Neural cell (in vitro differentiated cells): ENCODE measurements around the gene DOK4. TPM values are rescaled to one million over a fixed set of nuclear protein-coding genes. Genes with fewer than 3 reads are reported as not detected.

Experiments
- H2AFZ ChIP-seq: fragments of 200-600, 300-800 bp; sonication (generic), shearing (Covaris generic); 2 replicates; pipeline ENCODE4 v1.6.0; 2014; ENCODE audit warnings: low read depth, mild to moderate bottlenecking, antibody characterized with exemption, low read length, moderate library complexity
- H3F3A ChIP-seq: fragments of 200-600 bp; shearing (Covaris generic); 2 replicates; pipeline ENCODE4 v1.6.1; 2016; ENCODE audit warnings: mild to moderate bottlenecking, moderate library complexity, mixed read lengths, antibody characterized with exemption, low read length; ENCODE audit not compliant: insufficient read depth, poor library complexity, severe bottlenecking
- H3K27ac ChIP-seq: fragments of 200-600, 300-800 bp; sonication (generic), shearing (Covaris generic); 2 replicates; pipeline ENCODE4 v1.5.1; 2014; ENCODE audit warnings: mild to moderate bottlenecking, low read length, moderate library complexity
- H3K27me3 ChIP-seq: fragments of 300-800, 200-600 bp; sonication (generic), shearing (Covaris generic); 2 replicates; pipeline ENCODE4 v1.6.0; 2014; ENCODE audit warnings: mild to moderate bottlenecking, low read depth, low read length, moderate library complexity; ENCODE audit not compliant: insufficient read depth
- H3K36me3 ChIP-seq: fragments of 300-800, 200-600 bp; sonication (generic), shearing (Covaris generic); 2 replicates; pipeline ENCODE4 v1.5.1; 2014; ENCODE audit warnings: mild to moderate bottlenecking, antibody characterized with exemption, low read length, moderate library complexity; ENCODE audit not compliant: insufficient read depth
- H3K4me2 ChIP-seq: fragments of 300-800, 200-600 bp; sonication (generic), shearing (Covaris generic); 2 replicates; pipeline ENCODE4 v1.6.0; 2014; ENCODE audit warnings: mild to moderate bottlenecking, low read length
- H3K4me3 ChIP-seq: fragments of 300-800, 200-600 bp; sonication (generic), shearing (Covaris generic); 2 replicates; pipeline ENCODE4 v1.5.1; 2014; ENCODE audit warnings: mild to moderate bottlenecking, low read length, moderate library complexity
- H3K79me2 ChIP-seq: fragments of 200-600 bp; shearing (Covaris generic); replicated peaks from 2 replicates; pipeline ENCODE4 v1.6.0; 2014; ENCODE audit warnings: mild to moderate bottlenecking, low read length, moderate library complexity; ENCODE audit not compliant: insufficient read depth
- H3K9ac ChIP-seq: fragments of 300-800, 200-600 bp; sonication (generic), shearing (Covaris generic); 2 replicates; pipeline ENCODE4 v1.6.1; 2016; ENCODE audit warnings: mild to moderate bottlenecking, low read length, mixed read lengths
- H3K9me2 ChIP-seq: fragments of 200-600 bp; shearing (Covaris generic); 2 replicates; pipeline ENCODE4 v1.6.1; 2016; ENCODE audit warnings: mild to moderate bottlenecking, low read length, mixed read lengths; ENCODE audit not compliant: insufficient read depth
- H3K9me3 ChIP-seq: fragments of 200-600, 300-800 bp; sonication (generic), shearing (Covaris generic); 2 replicates; pipeline ENCODE4 v1.6.1; 2016; ENCODE audit warnings: mild to moderate bottlenecking, mixed run types, low read length, moderate library complexity, mixed read lengths
- H4K20me1 ChIP-seq: fragments of 200-600 bp; shearing (Covaris generic); 2 replicates; pipeline ENCODE4 v1.6.1; 2016; ENCODE audit warnings: mild to moderate bottlenecking, mixed run types; ENCODE audit not compliant: insufficient read depth
- EP300 ChIP-seq: fragments of 450-650 bp; conservative IDR thresholded peaks from 2 replicates; pipeline ENCODE4 v1.6.1; 2014; ENCODE audit warnings: antibody characterized with exemption, mild to moderate bottlenecking, moderate library complexity; ENCODE audit not compliant: poor library complexity, severe bottlenecking
- EZH2 ChIP-seq: fragments of 200-600, 300-800 bp; shearing (Covaris generic), sonication (generic); IDR thresholded peaks from 2 replicates; pipeline ENCODE4 v1.6.1; 2014; ENCODE audit warnings: antibody characterized with exemption, low read length, borderline replicate concordance, mild to moderate bottlenecking; ENCODE audit not compliant: insufficient read depth, poor library complexity, severe bottlenecking
- MXI1 ChIP-seq: fragments of 450-650 bp; conservative IDR thresholded peaks from 2 replicates; pipeline ENCODE4 v1.6.1; 2014; ENCODE audit warnings: antibody characterized with exemption, mild to moderate bottlenecking; ENCODE audit not compliant: poor library complexity, severe bottlenecking
- POLR2AphosphoS5 ChIP-seq: IDR thresholded peaks from 2 replicates; pipeline ENCODE4 v1.6.1; 2012
- RAD21 ChIP-seq: fragments of 450-650 bp; conservative IDR thresholded peaks from 2 replicates; pipeline ENCODE4 v1.6.1; 2014; ENCODE audit warnings: antibody characterized with exemption, mild to moderate bottlenecking, moderate library complexity
- SMC3 ChIP-seq: fragments of 450-650 bp; conservative IDR thresholded peaks from 2 replicates; pipeline ENCODE4 v1.6.1; 2014; ENCODE audit warnings: antibody characterized with exemption, mild to moderate bottlenecking, moderate library complexity; ENCODE audit not compliant: poor library complexity
- TAF1 ChIP-seq: IDR thresholded peaks from 2 replicates; pipeline ENCODE4 v1.6.1; 2012; ENCODE audit warnings: low read depth
- polyA plus RNA-seq: library from polyadenylated mRNA; depleted of rRNA; stranded (reverse); fragments of >200 nt; gene quantifications from 2 replicates; pipeline ENCODE4 v1.2.3, GENCODE V29; 2014
- TF ChIP-seq, protein P1 (sequence below): IDR thresholded peaks from 2 replicates; pipeline ENCODE4 v1.6.1; 2012; ENCODE audit warnings: borderline replicate concordance
- TF ChIP-seq, protein P2 (sequence below): fragments of 450-650 bp; IDR thresholded peaks from 2 replicates; pipeline ENCODE4 v1.5.1; 2014; ENCODE audit warnings: antibody characterized with exemption, mild to moderate bottlenecking, moderate library complexity; ENCODE audit not compliant: poor library complexity, severe bottlenecking

Gene DOK4
- polyA plus RNA-seq, 1 donor from 2014 or later = 214 TPM

GRCh38 chr16:57527610-57528360, 41.5 kb upstream of the DOK4 start:
- H3K79me2 ChIP-seq = no peaks in the 10 kb centered on the region
- H3K9ac ChIP-seq = no peak overlapping the region
- H3K27ac ChIP-seq = no peak overlapping the region
- no peaks in the 10 kb centered on the region for H4K20me1 ChIP-seq
- no peak overlapping the region for H3K4me2 ChIP-seq
- H2AFZ ChIP-seq = no peak overlapping the region
- H3K36me3 ChIP-seq = no peaks in the 10 kb centered on the region
- no peaks in the 10 kb centered on the region for H3K9me3 ChIP-seq
- no peak overlapping the region for H3K4me3 ChIP-seq
- peaks cover 13% of the 10 kb centered on the region for H3K27me3 ChIP-seq
- H3K9me2 ChIP-seq = no peaks in the 10 kb centered on the region
- no peaks in the 10 kb centered on the region for H3F3A ChIP-seq
- TF ChIP-seq EP300 (no peak), MXI1 (no peak), POLR2AphosphoS5 (no peak), EZH2 (no peak), TAF1 (no peak), SMC3 (no peak), RAD21 (no peak)
- TF ChIP-seq, protein P1, sequence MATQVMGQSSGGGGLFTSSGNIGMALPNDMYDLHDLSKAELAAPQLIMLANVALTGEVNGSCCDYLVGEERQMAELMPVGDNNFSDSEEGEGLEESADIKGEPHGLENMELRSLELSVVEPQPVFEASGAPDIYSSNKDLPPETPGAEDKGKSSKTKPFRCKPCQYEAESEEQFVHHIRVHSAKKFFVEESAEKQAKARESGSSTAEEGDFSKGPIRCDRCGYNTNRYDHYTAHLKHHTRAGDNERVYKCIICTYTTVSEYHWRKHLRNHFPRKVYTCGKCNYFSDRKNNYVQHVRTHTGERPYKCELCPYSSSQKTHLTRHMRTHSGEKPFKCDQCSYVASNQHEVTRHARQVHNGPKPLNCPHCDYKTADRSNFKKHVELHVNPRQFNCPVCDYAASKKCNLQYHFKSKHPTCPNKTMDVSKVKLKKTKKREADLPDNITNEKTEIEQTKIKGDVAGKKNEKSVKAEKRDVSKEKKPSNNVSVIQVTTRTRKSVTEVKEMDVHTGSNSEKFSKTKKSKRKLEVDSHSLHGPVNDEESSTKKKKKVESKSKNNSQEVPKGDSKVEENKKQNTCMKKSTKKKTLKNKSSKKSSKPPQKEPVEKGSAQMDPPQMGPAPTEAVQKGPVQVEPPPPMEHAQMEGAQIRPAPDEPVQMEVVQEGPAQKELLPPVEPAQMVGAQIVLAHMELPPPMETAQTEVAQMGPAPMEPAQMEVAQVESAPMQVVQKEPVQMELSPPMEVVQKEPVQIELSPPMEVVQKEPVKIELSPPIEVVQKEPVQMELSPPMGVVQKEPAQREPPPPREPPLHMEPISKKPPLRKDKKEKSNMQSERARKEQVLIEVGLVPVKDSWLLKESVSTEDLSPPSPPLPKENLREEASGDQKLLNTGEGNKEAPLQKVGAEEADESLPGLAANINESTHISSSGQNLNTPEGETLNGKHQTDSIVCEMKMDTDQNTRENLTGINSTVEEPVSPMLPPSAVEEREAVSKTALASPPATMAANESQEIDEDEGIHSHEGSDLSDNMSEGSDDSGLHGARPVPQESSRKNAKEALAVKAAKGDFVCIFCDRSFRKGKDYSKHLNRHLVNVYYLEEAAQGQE = no peak
- TF ChIP-seq, protein P2, sequence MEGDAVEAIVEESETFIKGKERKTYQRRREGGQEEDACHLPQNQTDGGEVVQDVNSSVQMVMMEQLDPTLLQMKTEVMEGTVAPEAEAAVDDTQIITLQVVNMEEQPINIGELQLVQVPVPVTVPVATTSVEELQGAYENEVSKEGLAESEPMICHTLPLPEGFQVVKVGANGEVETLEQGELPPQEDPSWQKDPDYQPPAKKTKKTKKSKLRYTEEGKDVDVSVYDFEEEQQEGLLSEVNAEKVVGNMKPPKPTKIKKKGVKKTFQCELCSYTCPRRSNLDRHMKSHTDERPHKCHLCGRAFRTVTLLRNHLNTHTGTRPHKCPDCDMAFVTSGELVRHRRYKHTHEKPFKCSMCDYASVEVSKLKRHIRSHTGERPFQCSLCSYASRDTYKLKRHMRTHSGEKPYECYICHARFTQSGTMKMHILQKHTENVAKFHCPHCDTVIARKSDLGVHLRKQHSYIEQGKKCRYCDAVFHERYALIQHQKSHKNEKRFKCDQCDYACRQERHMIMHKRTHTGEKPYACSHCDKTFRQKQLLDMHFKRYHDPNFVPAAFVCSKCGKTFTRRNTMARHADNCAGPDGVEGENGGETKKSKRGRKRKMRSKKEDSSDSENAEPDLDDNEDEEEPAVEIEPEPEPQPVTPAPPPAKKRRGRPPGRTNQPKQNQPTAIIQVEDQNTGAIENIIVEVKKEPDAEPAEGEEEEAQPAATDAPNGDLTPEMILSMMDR = no peak

DNA sequence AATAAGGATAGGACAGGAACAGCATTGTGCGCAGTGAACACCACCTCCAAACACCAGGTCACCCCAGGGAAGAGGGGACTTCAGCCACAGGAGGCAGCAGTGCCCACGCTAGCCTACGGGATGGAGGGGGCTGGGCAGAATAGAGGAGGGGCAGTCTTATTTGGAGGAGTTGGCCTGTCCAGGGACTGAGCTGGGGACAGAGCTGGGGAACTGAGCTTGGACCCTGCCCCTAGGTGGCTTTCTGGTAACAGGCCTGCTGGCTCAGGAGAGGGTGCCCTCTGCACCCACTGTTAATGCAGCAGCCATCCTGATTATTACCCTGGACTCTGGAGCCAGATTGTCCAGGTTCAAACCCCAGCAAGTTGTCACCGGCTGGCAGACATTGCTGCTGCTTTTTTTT, 40.7 kb upstream of the DOK4 start:
- Histone ChIP-seq H3F3A (no peaks in the 10 kb centered on the region), H2AFZ (no peak overlapping the region), H3K4me2 (no peak overlapping the region), H3K9ac (no peak overlapping the region), H3K27ac (no peak overlapping the region), H3K9me3 (no peaks in the 10 kb centered on the region), H4K20me1 (no peaks in the 10 kb centered on the region), H3K9me2 (no peaks in the 10 kb centered on the region), H3K79me2 (no peaks in the 10 kb centered on the region), H3K27me3 (peaks cover 13% of the 10 kb centered on the region), H3K4me3 (no peak overlapping the region), H3K36me3 (no peaks in the 10 kb centered on the region)
- TF ChIP-seq EP300 (no peak), RAD21 (no peak), SMC3 (no peak), POLR2AphosphoS5 (no peak)
- TF ChIP-seq, protein P2 = no peak
